GM18868 (cell line): ENCODE data around the gene TGM2.
"Not testable (repeated sequence)": the region's sequence is repeated elsewhere in the genome, so short reads cannot be mapped to it uniquely, and the experiment has no call there.

Experiments
- ATAC-seq: cut with Tn5 transposase; IDR thresholded peaks from one replicate; pipeline ENCODE4 v1.9.1; 2021; ENCODE audit warnings: mild to moderate bottlenecking, moderate library complexity; ENCODE audit not compliant: unreplicated experiment

TGM2 gene

DNA sequence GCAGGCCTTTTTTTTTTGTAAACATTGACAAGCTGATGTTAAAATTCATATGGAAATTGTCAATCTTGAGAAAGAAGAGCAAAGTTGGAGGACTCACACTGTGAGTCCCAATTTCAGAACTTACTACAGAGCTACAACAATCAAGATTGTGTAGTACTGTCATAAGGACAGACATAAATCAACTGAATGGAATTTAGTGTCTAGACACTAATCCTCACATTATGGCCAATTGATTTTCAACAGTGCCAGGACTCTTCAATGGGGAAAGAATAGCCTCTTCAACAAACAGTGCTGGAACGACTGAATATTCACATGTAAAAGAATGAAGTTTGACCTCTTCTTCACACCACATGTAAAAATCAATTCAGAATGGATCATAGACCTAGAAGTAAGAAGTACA is 60.8 kb downstream of the TGM2 start:
- no peak for ATAC-seq

GRCh38 chr20:38102206-38102605 is 62.9 kb downstream of the TGM2 start:
- ATAC-seq = not testable (repeated sequence)

- ATAC-seq = no peak
These were observed 66.1 kb downstream of the TGM2 start for GRCh38 chr20:38098952-38099351.

DNA sequence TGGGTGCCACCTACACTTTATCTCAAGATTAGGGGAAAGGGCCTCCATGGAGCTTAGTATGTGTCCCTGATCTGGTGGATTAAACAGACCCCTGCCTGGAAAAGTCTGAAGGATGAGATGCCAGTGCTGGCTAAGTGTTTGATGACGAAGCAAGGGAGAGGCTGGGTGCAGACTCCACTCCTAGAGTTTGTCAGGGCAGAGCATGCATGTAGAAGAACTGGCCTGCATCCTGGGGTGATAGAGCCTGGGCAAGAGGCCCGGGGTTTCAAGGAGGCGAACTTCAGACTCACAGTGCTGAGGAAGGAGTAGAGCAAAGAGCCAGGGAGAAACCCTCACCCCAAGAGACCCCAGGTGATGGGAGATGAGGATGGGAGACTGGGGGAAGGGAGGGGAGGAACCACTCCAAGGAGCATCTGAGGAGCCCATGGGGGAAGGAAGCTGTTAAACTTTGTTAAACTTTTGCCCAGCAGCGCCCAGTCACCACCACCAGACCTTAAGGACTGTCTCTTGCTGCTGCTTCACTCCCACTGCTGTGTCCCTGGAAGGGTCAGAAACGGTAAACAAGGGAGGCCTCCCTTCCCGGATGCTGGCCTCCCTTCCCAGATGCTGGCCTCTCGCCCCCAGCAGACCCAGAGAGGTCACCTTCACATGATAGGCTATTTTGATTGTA is 69.9 kb downstream of the TGM2 start:
- no peak for ATAC-seq

- ATAC-seq = peak; percentile 72
These were observed 70.6 kb downstream of the TGM2 start for GRCh38 chr20:38094373-38094891.

DNA sequence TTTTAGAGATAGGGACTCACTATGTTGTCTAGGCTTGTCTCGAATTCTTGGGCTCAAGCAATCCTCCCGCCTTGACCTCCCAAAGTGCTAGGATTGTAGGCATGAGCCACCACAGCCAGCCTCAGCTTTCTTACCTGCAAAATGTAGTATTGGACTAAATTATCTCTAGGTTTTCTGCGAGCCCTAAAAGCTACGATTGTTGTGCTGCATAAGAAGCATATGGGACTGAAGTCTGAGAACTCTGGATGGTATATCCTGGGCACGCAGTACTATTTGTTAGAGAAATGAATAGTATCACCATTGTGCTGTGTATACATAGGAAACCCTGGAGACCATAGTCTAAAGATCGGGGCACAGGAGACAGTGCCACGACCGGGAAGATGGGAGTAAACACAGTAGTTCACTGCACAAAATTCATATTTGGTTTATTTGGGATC is 71.4 kb downstream of the TGM2 start:
- ATAC-seq = no peak

- no peak for ATAC-seq
These were observed 72.2 kb downstream of the TGM2 start for GRCh38 chr20:38092915-38093314.

GRCh38 chr20:38092260-38092857 is 72.7 kb downstream of the TGM2 start:
- no peak for ATAC-seq

DNA sequence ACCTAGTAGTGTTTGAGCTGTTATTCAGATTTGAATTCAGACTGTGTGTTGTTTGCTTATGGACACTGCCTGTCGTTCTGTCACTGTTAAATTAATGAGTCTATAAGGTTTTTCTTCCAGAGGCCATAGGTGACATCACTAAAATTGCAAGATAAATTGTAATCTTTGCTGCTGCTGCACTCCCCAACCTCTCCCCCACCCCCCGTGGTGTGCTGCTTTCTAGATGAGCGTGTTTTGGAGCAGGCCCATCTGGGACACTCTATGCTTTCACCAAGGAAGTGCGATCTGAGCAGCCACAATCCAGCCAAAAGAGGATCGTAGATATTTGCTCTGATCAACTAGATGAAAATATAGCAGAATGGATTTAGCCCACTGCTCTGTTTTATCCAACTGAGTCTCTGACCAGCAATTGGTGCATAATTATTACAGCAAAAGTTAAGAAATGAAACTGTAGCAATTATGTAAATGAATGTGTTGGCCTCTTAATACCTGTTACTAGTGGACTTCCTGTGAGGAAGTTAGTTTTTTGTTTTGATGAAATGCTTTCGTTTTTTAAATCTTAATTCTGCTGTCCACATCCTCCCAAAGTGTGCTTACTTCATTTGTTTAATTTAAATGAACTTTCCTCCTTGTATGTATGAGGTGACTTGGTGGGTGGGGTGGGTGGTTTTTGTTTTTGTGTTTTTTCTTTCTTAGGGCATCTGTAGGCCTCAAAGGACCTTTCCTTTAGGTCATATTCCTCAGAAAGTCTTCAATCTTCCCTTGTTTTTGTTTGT is 73.4 kb downstream of the TGM2 start:
- ATAC-seq = no peak

- ATAC-seq = no peak
These were observed 75.0 kb downstream of the TGM2 start for GRCh38 chr20:38090061-38090460.

DNA sequence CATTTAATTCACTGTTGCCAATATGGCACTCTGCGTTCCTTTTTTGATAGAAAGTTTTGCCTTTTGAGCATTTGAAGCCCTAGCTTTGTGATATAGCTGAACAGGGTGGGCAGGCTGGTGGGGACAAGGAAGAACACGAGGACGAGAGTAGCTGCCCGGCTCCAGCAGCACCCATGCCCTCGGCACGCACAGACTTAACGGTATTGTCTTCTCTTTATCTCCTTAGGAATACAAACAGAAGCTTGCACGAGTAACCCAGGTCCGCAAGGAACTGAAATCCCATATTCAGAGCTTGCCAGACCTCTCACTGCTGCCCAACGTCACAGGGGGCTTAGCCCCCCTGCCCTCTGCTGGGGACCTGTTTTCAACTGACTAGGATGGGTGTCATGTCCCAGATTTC is 75.6 kb downstream of the TGM2 start:
- ATAC-seq = no peak

- no peak for ATAC-seq
These were observed 80.0 kb downstream of the TGM2 start for GRCh38 chr20:38085026-38085425.

- no peak for ATAC-seq
These were observed 80.6 kb downstream of the TGM2 start for GRCh38 chr20:38084425-38084951.

GRCh38 chr20:38083338-38084048 is 81.6 kb downstream of the TGM2 start:
- no peak for ATAC-seq

GRCh38 chr20:38082894-38083293 is 82.2 kb downstream of the TGM2 start:
- ATAC-seq = no peak

GRCh38 chr20:38081575-38081974 is 83.5 kb downstream of the TGM2 start:
- no peak for ATAC-seq

DNA sequence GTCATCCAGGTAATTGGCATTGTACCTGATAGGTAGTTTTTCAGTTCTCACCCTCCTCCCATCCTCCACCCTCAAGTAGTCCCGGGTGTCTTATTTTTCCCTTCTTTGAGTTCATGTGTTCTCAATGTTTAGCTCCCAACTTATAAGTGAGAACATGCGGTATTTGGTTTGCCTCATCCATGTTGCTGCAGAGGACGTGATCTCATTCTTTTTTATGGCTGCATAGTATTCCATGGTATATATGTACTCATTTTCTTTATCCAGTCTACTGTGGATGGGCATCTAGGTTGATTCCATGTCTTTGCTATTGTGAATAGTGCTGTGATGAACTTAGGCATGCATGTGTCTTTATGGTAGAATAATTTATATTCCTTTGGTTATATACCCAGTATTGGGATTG is 85.7 kb downstream of the TGM2 start:
- no peak for ATAC-seq

DNA sequence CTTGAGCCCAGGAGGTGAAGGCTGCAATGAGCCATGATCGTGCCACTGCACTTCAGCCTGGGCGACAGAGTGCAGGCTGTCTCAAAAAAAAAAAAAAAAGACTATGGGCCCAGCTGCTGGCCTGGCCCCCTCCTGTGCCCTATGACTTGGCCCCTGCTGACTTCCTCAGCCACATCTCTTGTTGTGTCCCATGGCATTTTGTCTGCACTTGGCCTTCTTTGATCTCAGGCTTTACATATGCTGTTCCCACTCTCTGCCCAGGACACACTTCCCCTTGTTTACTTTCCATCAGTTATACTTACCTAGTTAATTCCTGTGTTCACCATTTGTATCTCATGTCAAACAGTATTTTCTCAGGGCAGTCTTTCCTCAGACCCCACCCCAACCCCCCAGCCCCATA is 87.0 kb downstream of the TGM2 start:
- no peak for ATAC-seq
